ENCODE results near the gene SCN10A.

The SCN10A gene

DNA sequence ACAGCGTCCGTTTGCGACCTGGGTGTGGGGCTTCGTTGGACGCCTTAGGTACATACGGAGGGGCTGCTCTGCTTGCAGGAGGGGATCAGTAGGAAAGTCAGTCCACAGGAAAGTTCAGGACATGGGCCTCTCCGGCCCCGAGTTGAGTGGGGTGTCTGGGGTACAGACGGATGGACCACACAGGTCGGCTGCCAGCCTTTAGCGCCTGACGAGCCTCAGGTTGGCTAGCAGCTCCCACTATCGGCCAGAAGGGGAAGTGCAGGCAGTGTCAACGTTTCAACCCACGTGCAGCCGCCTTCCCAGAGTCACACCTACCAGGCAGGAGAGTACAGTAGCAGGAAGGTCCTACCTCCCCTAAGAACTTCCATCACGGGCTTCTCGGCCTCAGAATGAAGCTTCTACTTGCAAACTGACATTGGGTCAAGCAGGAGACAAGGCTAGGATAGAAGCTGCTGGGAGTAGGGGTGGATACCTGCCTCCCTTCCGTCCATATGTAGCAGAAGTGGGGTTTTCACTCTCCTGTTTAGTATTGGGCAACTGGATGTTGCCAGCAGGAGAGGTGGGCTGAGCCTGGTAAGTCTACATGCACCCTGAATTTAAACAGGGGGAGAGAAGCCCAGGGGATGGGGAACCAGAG, 164.7 kb downstream of the SCN10A start:
- DNase-seq (ENCODE audit: low read depth in 2 of 2): peak; percentile 54 to 55

DNA sequence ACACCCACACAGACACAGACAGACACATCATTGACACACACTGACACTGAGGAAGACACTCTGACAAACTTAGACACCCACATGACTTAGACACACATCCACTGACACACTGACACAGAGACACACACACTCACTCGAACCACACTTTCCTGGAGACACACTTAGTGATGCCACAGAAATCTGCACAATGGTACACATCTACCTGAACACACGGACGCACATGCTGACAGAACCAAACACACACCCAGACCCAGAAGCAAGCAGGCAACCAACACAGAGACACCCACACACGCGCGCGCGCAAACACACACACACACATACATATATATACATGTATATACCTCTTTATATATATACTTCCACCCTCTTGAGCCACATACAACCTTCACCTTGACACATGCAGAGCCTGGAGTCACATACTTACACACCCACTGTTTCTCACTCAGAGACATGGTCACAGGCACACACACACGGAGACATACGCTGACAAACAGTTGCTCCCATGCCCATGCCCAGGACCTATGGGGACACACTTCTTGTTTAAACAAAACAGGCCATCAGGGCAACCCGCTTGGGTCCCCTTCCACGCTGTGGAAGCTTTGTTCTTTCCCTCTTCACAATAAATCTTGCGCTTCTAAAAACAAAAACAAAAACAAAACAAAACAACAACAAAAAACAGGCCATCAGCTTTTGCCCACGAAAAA, 165.6 kb downstream of the SCN10A start:
- no peak for DNase-seq (ENCODE audit: low read depth in 2 of 2)

DNA sequence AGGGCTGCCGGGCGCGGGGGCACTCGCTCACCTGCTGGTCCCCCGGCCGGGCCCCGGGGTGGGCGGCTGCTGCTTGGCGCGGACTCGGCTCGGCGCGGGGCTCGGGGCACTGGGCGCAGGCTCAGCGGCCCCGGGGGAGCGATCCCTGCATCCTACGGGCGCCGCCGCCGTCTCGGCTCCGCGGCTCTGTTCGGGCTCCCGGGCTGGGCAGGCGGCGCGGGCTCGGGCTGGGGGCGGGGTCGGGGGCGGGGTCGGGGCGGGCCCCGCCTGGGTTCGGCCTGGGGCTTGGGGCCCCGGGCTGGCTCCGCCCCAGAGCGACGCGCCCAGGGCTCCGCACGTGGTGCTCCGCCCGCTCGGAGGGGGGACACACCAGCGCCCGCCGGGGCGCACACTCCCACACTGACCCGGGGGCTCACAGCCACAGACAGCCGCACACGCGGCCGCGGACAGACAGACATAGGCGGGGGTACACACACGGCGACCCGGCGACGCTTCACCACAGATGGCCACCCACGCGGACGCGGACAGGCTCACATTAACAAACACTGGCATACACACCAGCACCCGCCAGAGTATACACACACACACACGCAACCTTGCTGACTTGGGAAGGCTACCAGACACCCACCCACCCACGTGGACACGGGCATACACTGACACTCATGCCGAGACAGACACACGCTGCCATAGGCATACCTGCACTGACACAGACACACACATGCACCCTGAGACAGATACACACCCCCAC, 166.3 kb downstream of the SCN10A start, which contains the start of gene SCN5A:
SCN5A (minus strand) TSS at position 188 of the 748 bp plus-strand sequence. CDS start 16,380 bp downstream, outside the sequence.
- peak; percentile 56 for DNase-seq (ENCODE audit: low read depth in 2 of 2)

DNA sequence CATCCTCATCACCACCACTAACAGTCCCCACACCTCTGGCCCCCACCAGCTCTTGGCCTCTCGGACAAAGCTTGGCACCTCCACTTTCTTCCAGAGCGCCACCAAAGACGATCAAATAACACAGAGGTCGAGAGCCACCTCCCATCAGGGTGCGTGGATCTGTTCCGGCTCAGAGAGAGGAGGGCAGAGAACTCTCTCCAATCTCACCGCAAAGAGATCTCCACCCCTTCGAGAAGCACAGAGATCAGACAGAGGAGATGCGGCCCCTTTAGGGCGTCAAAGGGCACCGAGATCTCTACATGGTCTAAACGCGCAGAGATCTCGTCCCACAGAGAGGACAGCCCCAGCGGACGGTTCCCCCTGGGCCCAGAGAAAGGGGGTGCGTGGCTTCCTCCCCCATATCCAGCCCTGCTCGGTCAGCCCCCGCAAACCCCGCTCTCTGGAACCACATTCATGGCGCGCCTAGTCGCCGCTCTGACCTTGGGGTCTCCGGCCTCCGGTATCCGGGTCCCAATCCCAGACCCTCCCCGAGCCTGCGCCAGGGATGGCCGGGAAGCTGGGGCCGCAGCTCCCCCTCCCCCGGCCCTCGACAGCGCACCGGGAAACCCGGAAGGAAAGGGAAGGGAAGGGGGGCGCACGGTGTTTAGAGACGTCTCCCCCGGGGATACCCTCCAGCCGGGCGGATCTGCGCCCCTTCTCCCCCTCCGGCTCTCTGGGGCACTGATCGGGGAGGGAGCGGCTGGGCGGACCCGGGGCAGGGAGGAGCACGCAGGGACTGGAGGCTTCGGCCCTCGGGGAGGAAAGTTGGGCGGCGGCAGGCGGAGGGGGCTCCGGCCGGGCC, 167.1 kb downstream of the SCN10A start:
- DNase-seq (ENCODE audit: low read depth in 2 of 2): no peak

DNA sequence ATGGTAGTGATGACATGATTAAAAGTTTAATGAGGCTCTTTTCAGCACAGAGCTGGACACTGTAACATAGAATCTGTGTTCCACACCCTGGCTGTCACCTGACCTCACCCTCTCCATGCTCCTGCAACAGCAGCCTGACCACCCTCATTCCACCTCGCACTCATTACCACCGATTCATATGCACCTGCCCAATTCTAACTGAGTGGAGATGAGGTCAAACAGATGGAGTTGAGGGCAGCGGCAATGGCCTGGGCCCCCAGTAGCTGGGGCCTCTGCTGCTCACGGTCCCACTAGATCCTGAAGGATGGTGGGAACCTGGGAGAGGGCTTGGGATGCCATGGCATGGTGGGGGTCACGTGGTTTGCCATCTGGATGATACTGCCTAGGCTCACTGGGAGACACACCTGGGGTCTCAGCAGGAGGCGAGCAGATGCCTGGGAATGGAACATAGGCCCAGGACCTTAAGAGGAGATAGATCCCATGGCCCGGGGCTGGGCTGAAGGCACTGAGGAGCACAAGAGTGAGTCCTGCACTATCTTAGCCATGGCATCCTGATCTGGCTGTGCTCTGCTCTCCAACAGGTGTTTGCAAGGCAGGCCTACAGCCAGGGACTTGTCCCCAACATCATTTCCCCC, 167.9 kb downstream of the SCN10A start:
- DNase-seq (ENCODE audit: low read depth in 2 of 2): no peak

DNA sequence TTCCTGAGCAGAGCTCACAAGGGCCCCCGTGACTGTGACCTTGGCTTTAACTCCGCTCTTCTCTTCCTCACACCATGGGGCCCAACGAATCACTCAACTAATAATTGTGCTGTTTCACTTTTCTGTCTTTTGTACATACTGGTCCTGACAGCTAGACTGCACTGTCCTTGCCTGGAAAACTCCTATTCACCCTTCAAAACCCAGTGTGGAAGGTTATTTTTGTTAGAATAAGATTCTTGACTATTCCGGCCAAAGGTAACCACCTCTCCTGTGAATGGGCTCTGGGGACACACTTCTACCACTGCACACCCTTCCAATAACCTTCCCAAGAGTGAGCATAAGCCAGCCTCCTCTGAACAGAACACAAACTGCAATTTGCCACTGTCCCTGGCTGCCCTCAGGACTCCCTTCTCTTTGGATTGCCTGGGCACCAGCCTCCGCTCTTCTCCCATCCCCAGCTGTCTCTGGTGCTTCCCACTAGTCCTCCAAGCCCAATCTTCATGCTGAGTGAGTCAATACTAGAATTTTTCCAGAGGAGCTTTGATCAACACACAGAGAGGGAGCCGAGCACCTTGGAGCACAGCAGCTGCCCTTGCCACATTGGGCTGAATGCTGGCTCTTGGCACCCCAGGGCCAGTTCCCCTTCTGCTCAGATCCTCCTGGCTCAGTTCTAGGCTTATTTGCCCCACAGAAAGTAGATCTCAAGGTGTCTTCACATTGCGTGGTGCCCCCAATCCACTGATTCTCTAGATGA, 168.6 kb downstream of the SCN10A start:
- no peak for DNase-seq (ENCODE audit: low read depth in 2 of 2)

Measured in stimulated activated CD8-positive, alpha-beta memory T cell treated with anti-CD3 and anti-CD28 coated beads, Interleukin-7, amount 100 ng/mL, for 4 hours (primary cell).